Globus pallidus (tissue), 1 donor: Measurements from ENCODE around the gene KLHL21.
"Not testable (repeated sequence)": the region's sequence is repeated elsewhere in the genome, so short reads cannot be mapped to it uniquely, and the experiment has no call there.

Source experiments
- DNase-seq: peaks from one replicate; pipeline ENCODE4 v3.0.0-alpha.2; 2015; ENCODE audit warnings: low spot score

Gene KLHL21

DNA sequence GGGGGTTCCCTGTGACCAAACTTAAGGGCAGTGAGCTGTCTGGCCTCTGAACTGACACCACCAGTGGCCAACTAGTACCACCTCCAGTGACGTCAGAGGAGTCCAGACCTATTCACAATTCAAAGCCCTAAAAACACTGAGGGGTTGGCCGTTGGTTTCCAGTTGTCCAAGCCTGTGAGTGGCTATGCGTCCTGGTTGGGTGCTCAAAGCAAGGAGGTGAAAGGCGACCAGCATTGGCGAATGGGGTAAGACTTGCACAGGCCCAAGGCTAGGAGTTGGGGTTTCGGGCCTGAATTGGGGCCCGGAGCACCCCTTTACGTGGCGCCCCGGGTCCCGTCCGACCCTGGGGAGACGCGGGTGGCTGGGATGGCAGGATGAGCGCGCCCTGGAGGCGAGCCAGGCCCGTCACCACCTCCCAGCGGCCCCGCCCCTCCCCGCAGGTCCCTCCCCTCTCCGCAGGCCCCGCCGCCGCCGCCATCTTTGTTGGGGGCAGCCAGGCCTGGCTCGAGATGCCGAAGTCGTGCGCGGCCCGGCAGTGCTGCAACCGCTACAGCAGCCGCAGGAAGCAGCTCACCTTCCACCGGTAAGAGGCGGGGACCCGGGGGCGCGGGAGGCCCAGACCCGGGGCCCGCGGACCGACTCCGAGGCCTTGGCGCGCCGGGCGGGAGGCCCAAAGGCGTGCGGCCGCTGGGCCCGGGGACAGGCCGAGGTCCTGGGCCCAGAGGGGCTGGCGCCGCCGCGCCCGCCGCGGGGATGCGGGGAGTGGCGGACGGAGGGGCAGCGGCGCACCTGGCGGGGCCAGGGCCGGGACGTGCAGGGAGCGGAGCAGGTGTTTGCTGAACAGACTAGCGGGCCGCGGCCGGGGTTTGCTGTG, 22.3 kb upstream of the KLHL21 start, which contains the start of gene THAP3:
THAP3 (plus strand) TSS at position 159 of the 874 bp plus-strand sequence; CDS start at position 510, 351 bp downstream.
- DNase-seq, result peak; percentile 82

DNA sequence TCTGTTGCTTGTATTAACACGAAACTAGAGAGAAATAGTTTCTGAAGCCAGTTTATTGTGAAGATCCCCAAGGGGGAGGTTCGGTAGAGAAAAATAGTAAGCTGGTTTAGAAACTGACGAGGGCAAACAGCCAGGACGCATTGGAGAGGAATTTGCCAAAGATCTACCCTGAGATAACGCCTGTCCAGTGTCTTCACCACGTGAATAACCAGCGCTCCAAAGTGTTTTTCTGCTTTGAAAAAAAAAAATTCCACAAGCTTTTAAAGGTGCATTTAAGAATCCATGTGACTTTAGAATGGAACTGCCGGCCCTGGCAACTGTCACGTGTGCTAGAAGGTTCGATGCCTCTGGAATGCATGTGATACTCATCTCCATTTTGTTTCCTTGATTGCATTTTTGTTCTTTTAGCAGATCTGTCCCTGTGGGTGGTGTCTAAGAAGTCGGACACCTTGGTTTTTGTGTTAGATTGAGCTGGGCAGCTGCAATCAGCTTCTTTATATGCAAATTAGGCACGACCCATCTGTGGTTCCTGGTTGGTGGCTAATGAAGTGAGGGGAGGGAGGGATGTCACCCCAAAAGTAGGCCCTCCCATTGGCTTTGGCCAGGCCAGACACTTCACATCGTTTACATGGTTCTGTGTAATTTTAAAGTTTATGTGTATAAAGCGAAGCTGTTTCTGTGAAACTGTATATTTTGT, 20.7 kb upstream of the KLHL21 start:
- DNase-seq, result no peak

DNA sequence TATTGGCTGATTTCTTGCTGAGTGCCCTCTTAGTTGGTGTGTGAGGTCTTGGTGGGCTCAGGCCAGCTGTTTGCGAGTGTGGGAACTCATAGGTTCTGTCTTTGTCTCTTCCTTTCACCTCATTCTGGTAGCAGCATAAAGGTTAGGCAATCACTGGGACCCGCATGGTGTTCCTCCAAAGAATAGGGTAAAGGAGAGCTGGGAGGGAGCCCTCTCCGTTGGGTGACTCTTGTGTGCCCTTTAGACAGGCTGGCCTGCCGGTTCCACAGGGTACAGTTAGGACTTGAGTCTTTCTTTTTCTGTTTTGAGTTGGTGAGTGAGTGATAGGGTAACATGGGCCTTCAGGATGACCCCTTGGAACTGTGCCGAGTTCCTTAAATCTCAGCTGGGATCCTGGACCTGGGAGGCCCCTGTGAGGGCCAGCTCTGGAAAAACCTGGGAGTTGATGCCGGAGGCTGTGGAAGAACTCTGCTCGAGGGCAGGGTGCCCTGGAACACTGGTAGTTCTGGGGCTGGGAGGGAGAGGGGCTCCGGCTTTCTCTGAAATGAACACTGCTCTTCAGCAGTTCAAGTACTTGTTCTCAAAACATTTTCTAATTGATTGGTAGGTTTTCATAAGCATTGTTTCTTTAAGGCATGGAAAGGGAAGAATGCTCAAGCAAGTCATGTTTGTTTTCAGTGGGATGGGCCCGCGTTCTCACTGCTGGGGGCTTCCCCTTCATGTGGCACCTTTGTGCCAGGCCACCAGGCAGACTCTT, 19.9 kb upstream of the KLHL21 start:
- DNase-seq, result no peak

DNA sequence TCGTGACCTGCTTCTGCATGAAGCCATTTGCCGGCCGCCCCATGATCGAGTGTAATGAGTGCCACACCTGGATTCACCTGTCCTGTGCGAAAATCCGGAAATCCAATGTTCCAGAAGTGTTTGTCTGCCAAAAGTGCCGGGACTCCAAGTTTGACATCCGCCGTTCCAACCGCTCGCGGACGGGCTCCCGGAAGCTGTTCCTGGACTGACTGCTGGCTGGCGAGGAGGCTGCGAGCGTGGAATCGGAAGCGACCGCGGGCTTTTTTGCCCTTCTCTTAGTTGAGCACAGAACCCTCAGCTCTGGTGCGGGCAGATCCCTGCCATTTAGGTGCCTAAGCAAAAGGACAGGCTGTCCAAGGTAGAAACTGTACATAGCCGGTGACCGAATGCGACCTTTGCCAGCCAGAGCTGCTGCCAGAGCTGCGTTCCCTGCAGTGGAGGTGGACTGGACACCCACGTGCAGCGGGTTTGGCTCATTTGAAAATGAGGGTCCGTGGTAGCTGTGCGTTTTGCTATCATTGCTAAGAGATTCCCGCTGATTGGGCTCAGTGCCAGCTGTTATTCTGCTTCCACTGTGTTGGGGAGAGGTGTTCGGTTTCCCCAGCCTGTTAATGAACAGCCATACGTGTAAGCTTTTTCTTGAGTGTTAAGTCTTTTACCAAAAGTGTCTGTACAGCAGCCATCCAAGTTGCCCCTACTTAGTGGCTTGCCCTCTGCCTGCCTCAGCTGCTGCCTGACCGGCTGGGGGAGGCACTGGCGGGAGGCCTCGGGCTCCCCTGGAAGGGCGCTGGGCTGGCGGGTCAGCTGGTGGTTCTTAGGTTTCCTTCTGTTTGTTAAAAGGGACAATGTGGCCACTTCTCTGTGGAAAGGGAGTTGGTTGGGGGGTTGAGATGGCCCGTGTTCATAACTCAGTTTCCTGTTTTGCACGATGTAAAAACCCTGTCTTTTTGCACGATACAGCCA, 19.0 kb upstream of the KLHL21 start:
- no peak for DNase-seq

DNA sequence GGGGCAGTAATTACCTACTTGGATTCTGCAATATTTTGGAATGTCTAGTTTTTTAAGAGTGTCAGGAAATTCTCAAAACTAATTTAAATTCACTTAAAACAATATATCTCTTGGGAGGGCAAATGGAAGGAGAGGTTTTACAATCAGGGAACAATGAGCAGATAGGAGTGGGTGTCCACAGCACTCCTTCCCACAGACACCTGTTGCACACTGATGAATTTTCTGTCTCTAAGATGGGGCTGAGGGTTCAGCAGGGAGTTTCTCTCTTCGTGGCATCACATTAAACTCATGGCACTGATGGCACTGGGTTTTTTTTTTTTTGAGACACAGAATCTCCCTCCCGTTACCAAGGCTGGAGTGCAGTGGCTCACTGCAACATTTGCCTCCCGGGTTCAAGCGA, 16.4 kb upstream of the KLHL21 start:
- no peak for DNase-seq

DNA sequence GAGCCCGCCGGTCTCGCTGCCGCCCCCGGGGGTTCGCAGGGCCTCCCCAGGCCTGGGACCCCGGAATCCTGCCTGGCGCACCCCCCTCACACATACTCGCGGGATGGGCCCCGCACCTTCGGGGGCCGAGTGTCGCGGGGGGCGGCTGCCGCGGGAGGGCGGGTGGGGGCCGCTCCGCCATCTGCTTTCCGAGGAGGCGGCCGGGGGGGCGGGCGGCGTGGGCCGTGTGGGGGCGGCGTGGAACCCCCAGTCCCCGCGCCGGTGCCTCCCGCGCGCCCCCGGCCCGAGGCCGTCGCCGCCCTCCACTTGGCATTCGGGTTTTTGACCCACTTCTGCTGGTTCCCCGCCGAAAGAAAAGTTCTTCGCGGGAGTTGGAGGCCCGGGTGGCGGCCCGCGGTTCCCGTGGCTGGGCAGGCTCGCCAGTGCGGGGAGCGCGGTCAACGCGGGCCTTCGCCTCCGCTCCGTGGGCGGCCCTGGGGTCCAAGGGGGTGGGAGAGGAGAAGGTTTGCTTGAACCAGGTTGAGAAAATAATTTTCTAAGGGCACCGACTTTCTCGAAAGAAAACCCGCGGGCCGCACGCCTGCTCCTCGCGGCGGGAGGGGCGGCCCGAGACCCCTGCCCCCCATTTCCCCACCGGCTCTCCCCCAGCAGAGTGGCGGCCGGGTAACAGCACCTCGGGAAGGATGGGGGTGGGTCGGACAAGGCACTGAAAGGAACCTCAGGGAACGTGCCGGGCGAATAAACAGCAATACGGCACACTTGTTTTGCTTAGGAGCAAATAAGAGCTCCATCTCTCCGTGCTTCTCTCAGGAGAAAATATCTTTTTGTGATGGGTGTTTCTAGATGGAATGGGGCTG, 12.5 kb upstream of the KLHL21 start:
- no peak for DNase-seq

DNA sequence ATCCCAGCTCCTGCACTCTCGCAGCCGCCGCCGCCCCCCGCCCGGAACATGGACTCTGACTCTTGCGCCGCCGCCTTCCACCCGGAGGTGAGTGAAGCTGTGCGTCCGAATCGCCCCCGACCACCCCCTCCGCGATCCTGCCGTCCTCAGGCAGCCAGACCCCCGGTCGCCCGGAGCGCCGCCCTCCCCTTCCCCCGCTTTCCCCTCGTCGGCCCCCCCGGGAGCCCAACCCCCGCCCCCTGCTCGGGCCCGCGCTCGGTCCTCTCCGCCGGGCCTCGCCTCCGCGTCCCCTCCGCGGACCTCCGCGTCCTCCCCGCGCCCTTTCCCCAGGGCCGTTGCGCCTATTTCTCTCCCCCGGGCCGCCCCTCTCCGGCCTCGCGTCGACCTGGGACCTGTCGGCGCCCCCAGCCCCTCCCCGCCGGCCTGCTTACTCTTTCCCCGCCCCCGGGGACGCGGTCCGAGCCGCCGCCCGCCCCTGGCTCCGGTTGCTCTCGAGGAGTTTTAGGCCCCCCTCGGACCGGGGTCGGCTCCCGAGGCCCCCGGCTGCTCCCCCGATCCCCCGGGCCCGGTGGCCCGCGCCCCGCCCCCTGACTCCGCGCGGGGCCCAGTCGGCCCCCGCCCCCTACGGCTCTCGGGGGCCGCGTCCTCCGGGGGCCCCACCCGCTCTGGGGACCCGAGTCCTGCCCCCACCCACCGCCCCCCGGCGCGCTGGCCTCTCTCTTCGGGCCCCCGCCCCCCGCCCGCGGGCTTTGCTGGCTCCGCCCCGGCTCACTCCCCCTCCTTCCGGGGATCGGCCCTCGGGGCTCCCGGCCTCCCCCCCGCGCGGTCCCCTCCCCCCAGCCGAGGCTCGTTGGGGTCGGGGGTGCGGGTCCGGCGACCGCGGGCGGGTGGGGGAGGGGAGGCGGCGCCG, 11.6 kb upstream of the KLHL21 start:
- peak; percentile 51 for DNase-seq

DNA sequence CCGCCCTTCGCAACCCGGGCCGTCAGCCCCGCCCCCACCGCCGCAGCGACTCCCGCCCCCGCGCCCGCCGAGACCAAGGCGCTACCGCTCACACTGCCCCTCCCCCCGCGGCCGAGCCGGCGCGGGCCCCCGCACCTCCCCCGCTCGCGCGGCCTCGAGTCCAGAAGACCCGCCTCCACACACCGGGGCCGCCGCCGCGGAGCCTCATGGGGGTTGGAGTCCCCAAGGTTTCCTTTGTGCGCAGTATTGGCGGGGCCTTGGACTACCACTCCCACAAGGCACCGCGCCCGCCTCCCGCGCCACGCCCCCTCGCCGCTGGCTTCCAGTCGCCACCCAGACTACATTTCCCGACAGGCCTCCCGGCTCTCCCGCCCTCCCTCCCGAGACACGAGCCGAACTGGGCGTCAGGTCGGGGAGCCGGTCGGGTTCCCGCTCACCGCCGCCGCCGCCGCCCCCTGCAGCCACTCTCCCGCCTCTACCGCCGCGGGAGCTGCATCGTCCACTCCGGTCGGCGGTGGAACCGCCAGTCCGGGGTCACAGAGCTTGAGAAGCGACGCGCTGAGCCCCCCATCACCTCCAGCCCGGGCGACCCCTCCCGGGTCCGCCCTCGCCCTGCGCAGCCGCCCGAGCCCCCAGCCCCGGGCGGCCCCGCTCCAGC, 10.8 kb upstream of the KLHL21 start, which contains the start of gene PHF13:
PHF13 (plus strand) TSS at position 371 of the 658 bp plus-strand sequence. CDS start 336 bp downstream, outside the sequence.
- DNase-seq, result peak; percentile 98

DNA sequence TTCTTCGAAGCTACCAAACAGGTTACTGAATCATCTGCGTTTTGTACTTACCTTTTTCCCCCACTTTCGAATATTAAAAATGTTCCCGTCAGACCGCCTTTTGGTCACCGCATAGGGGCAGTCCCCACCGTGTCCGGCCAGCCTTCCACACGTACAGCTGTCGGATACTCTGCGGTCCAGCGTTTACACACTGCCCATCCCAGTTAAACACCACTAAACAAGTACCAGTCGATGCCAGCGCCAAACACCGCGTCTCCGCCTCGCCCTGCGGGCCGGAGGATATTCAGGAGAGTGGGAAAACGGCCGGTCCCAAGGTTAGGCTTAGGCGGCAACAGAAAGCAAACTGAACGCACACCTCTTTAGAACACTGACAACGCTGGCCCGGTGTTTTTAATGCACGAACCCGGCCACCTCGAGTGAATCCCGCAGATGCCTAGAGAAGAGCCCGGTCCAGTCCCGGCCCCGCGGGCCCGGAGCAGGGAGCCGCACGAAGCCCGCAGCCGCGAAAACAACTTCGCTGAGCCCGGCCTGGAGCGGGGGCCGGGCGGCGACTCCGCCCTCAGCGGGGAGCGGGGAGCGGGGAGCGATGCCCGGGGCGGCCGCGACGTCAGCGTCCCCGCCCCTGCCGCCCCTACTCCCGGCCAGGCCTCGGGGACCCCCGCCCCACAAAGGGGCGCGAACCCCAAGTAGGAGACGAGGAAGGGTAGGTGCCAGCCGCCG, 10.1 kb upstream of the KLHL21 start:
- DNase-seq, result peak; percentile 51

DNA sequence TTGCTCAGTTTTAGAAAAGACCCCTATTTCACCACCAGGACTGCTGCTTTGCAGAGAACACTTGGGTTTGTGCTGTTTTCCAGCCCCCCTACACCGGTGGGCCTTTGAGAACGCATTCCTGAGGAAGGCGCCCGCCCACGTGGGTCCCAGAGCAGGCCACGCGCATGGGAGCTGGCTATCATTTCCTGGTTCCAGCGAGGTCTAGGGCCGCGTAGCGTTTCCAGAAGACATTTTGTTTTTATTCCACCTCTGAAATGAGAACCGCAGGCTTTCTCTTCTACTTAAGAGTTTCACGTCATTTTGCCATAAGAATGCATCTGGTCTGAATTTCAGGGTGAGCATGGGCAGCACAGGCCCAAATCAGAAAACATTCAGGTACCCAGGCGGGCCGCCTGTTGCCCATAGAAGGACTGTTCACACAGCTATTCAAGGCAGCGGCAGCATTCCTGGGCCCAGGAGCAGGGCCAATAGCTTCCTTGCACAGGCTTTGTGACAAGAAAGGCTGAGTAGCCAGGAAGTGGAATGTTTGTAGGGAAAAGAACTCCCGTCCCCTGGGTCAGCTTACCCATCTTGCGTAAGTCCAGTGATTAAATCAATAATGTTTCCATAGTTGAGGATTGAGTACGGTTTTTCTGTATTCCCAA, 1.4 kb upstream of the KLHL21 start:
- peak; percentile 66 for DNase-seq

DNA sequence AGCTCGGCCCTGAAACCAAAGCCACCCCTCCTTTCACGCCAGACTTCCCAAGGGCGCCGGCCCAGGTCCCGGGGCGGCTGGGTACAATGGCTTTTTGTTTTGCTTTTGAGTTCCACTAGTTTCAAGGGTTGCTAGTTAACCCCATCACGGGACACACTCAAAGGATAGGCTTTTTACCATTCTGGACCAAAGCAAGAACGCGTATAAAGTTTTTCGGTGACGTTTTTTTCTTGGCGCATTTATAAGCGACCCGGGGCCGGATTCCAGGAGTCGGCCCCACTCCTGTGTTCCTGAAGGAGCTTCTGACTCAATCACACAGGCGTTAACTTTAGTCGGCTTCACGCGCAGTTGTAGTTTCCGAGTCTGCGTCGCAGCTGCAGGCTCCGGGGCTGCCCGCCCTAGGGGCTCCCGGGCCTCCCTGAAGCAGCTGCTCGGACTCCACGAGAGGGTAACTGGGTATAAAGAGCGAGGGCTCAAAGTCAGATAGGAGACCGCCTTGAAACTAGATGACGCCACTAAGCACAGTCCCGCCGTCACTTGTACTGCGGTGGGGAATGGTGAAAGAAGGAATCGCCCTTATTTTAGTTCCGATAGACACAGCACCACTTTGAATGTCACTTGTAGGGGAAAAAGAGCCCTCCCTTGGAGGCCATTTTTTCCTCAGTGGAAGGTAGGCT, 707 bp upstream of the KLHL21 start:
- peak; percentile 91 for DNase-seq

DNA sequence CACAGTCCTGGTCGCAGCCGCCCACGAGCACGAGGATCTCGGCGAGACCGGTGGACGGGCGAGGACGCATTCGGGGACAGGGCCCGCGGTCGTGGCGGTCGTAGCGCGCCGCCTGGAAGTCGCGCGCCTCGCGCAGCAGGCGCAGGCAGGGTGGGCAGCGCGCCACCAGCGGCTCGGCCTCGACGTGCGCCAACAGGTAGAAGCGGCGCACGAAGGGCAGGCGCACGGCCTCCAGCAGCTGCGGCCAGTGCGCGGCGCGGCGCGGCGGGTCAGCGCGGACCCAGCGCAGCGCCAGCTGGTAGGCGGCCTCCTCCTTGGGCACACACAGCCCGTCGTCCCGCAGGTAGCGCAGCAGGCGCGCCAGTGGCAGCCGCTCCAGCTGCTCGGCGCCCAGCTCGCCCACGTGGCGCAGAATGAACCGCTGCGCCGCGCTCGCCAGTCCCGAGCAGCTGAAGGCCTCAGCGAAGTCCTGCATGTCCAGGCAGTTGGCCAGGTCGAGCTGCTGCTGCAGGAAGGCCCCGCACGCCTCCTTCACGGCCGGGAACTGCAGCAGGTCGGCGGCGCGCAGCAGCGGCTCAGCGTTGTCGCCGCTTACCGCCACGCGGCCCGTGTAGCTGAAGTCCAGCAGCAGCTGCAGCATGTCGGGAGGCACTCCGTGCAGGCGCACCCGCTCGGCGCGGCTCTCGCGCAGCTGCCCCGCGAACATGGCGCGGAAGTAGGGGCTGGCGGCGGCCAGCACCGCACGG, 573 bp downstream of the KLHL21 start:
- peak; percentile 62 for DNase-seq

DNA sequence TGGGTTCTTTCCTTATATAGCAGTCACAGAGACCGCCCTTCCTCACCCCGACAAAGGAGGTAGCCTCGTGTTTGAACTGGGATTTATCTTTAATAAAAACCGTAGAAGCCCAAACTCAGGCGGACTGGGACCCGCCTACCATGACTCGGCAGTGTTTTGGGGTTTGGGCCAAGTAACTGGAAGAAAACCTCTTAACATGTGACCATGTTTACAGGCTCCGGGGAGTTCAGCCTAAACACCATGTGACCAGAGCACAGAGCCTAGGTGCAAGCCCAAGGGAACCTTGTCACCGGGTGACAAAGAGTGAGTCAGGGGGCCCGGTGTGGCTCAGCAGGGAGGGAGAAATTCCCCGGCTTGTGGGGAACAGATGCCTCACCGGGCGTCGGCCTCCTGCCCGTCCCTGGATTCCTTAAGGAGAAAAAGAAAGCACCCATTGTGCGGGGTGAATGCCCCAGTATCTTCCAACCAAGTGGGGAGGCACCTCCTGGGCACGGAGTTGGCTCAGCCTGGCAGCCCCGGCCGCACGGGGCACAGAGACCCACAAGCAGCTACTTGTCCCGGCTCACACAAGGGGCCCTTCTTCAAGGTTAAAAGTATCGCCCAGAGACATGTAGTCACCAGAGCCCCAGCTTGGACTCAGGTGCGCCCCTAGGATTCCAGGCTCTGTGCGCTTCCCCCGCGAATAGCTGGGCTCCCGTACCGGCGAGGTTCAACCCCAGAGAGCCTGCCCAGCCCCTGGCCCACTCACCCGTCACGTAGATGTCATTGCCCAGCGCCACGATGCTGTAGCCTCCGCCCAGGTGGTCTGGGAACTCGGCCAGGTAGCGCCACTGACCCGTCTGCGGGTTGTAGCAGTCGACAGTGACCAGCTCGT, 1.4 kb downstream of the KLHL21 start:
- DNase-seq, result peak; percentile 83

DNA sequence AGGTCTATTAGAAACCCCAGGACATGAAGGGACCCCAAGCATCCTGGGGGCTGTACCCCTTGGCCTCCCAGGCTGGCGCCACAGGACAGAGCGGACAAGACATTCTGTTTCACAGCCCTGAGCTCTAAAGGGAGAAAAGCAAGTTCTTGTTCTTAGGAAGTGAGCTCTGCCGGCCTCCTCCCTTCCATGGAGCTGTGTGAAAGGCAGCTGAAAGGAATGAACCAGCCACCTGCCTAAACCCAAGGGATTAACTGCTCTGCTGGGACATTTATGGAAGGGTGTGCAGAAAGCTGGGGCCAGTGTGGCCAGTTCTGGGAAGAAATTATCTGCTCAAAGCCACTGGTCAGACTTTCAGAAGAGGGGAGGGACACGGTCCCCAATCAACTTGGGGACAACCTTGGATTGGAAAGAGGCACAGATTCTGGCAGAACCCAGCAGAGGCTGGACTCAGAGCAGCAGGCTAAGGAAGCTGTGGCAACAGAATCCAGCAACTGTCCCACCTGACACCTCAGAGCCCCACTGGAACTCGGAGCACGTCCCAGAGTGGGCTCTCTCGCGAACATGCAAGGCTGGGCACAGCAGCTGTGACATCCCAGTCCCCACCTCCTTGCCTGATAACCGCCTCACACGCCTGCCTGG, 2.1 kb downstream of the KLHL21 start:
- DNase-seq, result no peak

DNA sequence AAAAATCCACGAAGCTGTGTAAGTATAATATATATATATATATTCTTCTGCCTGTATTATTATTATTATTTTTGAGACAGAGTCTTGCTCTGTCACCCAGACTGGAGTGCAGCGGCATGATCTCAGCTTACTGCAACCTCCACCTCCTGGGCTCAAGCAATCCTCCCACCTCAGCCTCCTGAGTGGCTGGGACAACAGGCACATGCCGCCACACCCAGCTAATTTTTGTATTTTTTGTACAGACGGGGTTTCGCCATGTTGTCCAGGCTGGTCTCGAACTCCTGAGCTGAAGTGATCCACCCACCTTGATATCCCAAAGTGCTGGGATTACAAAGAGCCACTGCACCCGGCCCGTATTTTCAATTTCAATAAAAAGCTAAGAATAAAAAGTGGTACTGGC, 2.7 kb downstream of the KLHL21 start:
- not testable (repeated sequence) for DNase-seq
